ENCODE measurements around the gene RASL10A.

Gene RASL10A

DNA sequence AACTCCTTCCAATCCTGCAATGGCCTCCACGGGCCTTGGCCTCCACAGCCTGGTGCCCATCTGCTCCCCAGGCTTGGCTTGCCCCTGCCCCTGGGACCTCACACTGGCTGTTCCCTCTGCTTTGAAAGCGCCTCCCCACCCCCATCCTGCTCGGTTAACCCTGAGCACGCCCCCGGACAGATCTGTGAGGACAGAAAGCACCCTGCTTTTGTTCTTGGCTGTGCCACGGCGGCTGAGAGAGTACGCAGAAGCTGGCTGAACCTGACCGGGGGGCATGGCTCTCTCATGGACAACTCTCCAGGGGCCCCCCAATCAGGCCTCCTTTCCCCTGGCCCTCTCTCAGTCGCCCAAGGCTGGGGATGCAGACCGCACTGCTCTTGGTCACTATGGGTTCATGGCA, 20.2 kb upstream of the RASL10A start:
- TF ChIP-seq RARB (CRISPR knock-in tag; IDR thresholded peaks at IDR 0.05) (no peak), ZFP30 (CRISPR knock-in tag; IDR thresholded peaks at IDR 0.05) (no peak), ZNF8 (CRISPR knock-in tag; IDR thresholded peaks at IDR 0.05) (no peak), BACH2 (CRISPR knock-in tag; IDR thresholded peaks at IDR 0.05; ENCODE audit: borderline replicate concordance) (no peak)
- TF ChIP-seq, protein P1, sequence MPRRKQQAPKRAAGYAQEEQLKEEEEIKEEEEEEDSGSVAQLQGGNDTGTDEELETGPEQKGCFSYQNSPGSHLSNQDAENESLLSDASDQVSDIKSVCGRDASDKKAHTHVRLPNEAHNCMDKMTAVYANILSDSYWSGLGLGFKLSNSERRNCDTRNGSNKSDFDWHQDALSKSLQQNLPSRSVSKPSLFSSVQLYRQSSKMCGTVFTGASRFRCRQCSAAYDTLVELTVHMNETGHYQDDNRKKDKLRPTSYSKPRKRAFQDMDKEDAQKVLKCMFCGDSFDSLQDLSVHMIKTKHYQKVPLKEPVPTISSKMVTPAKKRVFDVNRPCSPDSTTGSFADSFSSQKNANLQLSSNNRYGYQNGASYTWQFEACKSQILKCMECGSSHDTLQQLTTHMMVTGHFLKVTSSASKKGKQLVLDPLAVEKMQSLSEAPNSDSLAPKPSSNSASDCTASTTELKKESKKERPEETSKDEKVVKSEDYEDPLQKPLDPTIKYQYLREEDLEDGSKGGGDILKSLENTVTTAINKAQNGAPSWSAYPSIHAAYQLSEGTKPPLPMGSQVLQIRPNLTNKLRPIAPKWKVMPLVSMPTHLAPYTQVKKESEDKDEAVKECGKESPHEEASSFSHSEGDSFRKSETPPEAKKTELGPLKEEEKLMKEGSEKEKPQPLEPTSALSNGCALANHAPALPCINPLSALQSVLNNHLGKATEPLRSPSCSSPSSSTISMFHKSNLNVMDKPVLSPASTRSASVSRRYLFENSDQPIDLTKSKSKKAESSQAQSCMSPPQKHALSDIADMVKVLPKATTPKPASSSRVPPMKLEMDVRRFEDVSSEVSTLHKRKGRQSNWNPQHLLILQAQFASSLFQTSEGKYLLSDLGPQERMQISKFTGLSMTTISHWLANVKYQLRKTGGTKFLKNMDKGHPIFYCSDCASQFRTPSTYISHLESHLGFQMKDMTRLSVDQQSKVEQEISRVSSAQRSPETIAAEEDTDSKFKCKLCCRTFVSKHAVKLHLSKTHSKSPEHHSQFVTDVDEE (CRISPR knock-in tag; IDR thresholded peaks at IDR 0.05), result no peak
- TF ChIP-seq, protein P2, sequence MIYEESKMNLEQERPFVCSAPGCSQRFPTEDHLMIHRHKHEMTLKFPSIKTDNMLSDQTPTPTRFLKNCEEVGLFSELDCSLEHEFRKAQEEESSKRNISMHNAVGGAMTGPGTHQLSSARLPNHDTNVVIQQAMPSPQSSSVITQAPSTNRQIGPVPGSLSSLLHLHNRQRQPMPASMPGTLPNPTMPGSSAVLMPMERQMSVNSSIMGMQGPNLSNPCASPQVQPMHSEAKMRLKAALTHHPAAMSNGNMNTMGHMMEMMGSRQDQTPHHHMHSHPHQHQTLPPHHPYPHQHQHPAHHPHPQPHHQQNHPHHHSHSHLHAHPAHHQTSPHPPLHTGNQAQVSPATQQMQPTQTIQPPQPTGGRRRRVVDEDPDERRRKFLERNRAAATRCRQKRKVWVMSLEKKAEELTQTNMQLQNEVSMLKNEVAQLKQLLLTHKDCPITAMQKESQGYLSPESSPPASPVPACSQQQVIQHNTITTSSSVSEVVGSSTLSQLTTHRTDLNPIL (CRISPR knock-in tag; IDR thresholded peaks at IDR 0.05; ENCODE audit: low read depth), result no peak
- no peak for ATAC-seq

DNA sequence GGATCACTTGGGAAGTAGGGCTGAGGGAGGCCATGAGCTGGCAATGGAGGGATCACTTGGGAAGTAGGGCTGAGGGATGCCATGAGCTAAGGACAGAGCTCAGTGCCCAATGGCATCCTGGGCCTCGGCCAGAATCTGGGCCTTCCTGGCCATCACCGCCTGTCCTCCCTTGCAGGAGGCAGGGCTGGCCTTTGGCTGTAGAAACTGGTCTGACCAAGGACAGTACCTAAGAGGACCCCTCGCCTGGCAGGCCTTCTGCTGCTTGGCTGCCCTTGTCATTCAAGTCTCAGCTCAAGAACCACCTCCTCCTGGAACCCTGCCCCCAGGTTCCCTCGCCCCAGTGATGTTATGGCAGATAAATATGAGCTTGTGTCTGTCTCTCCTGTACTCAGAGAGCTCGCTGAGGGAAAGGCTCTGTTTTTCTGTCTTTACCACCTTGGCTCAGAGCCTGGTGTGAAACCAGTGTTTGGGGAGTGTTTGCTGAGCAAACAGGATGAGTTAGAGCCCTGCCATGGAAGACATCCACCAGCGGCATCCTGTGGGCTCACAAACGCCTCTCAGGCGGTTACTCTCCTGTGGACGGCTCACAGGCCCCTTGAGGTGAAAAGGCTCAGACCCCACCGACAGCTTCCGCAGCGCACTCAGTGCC, 19.3 kb upstream of the RASL10A start:
- TF ChIP-seq, protein P2 (CRISPR knock-in tag; IDR thresholded peaks at IDR 0.05; ENCODE audit: low read depth), result no peak
- TF ChIP-seq ZNF8 (CRISPR knock-in tag; IDR thresholded peaks at IDR 0.05) (no peak), ZFP3 (CRISPR knock-in tag; IDR thresholded peaks at IDR 0.05) (no peak), OSR1 (CRISPR knock-in tag; IDR thresholded peaks at IDR 0.05) (no peak), ZNF70 (CRISPR knock-in tag; IDR thresholded peaks at IDR 0.05) (no peak), TOX (CRISPR knock-in tag; IDR thresholded peaks at IDR 0.05; ENCODE audit: borderline replicate concordance) (no peak)
- TF ChIP-seq, protein P3, sequence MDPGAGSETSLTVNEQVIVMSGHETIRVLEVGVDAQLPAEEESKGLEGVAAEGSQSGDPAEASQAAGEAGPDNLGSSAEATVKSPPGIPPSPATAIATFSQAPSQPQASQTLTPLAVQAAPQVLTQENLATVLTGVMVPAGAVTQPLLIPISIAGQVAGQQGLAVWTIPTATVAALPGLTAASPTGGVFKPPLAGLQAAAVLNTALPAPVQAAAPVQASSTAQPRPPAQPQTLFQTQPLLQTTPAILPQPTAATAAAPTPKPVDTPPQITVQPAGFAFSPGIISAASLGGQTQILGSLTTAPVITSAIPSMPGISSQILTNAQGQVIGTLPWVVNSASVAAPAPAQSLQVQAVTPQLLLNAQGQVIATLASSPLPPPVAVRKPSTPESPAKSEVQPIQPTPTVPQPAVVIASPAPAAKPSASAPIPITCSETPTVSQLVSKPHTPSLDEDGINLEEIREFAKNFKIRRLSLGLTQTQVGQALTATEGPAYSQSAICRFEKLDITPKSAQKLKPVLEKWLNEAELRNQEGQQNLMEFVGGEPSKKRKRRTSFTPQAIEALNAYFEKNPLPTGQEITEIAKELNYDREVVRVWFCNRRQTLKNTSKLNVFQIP (CRISPR knock-in tag; IDR thresholded peaks at IDR 0.05; ENCODE audit: borderline replicate concordance, low read depth), result no peak
- no peak for ATAC-seq

DNA sequence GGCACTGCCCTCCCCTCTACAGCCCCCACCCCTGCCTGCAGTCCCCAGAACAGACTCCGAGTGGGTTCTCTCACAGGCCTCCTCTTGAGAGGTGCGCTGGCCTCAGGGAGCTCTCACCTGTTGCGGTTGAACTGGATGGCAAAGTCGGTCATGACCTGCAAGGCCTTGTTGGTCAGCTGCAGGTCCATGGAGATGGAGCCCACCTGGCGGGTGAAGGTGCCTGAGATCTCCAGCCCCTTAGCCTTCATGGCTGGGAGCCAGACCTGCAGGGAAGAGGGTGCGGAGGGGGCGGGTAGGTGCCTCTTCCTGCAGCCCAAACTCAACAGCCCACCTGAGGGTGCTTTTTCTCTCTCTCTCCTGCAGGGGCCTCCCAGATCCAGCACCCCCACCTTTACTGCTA, 18.7 kb upstream of the RASL10A start:
- ATAC-seq, result no peak
- TF ChIP-seq ZFP3 (CRISPR knock-in tag; IDR thresholded peaks at IDR 0.05) (no peak), TOX (CRISPR knock-in tag; IDR thresholded peaks at IDR 0.05; ENCODE audit: borderline replicate concordance) (no peak), ZNF565 (CRISPR knock-in tag; conservative IDR thresholded peaks at IDR 0.05; ENCODE audit: low read depth) (no peak), SNAI2 (CRISPR knock-in tag; IDR thresholded peaks at IDR 0.05) (no peak), ZFP30 (CRISPR knock-in tag; IDR thresholded peaks at IDR 0.05) (no peak), OSR1 (CRISPR knock-in tag; IDR thresholded peaks at IDR 0.05) (no peak)

DNA sequence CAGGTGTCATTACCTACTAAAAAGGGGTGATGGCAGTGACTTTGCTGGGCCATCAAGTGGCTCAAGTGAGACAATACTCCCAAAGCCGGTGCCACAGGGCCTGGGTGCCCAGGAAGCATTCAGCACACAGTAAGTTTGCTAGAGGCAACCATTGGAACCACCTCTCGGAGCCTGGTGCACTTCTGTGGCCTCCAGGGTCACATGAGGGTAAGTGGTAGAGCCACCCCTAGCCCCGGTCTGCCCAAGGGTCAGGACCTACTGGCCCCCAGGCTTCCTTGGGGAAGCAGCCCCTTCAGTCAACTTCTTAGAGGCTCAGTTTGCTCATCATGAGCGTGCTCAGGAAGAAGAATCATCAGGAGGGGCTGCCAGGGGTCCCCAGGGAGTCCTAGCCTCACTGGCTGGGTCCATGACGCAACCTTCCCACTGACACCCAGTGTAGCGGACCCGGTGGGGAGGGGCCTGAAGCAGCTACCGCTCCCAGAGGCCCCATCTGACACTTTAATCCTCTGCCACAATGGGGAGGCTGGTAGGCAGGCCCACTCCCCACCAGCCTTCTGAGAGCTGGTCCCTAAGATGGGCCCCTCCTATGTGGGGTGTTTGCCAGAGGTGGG, 17.5 kb upstream of the RASL10A start:
- TF ChIP-seq BACH2 (CRISPR knock-in tag; IDR thresholded peaks at IDR 0.05; ENCODE audit: borderline replicate concordance) (no peak), CSDC2 (CRISPR knock-in tag; IDR thresholded peaks at IDR 0.05) (no peak), ZNF565 (CRISPR knock-in tag; conservative IDR thresholded peaks at IDR 0.05; ENCODE audit: low read depth) (no peak), ZNF70 (CRISPR knock-in tag; IDR thresholded peaks at IDR 0.05) (no peak)
- TF ChIP-seq, protein P4, sequence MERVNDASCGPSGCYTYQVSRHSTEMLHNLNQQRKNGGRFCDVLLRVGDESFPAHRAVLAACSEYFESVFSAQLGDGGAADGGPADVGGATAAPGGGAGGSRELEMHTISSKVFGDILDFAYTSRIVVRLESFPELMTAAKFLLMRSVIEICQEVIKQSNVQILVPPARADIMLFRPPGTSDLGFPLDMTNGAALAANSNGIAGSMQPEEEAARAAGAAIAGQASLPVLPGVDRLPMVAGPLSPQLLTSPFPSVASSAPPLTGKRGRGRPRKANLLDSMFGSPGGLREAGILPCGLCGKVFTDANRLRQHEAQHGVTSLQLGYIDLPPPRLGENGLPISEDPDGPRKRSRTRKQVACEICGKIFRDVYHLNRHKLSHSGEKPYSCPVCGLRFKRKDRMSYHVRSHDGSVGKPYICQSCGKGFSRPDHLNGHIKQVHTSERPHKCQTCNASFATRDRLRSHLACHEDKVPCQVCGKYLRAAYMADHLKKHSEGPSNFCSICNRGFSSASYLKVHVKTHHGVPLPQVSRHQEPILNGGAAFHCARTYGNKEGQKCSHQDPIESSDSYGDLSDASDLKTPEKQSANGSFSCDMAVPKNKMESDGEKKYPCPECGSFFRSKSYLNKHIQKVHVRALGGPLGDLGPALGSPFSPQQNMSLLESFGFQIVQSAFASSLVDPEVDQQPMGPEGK (CRISPR knock-in tag; IDR thresholded peaks at IDR 0.05; ENCODE audit: borderline replicate concordance), result no peak
- no peak for ATAC-seq
